Type B pancreatic cell (in vitro differentiated cells): Measurements from ENCODE around the gene PDE1C. TPM values are rescaled to one million over a fixed set of nuclear protein-coding genes. Genes with fewer than 3 reads are reported as not detected.

ENCODE experiments used
- DNase-seq: peaks from one replicate; pipeline ENCODE4 v3.0.0; 2021; ENCODE audit warnings: mixed read lengths; ENCODE audit not compliant: unreplicated experiment; ENCODE audit errors: extremely low spot score
- H3K27ac Mint-ChIP-seq: 2 replicates; pipeline ENCODE4 v1.8.0; 2021; ENCODE audit warnings: mild to moderate bottlenecking, mixed read lengths
- H3K27me3 Mint-ChIP-seq: 2 replicates; pipeline ENCODE4 v1.8.0; 2021; ENCODE audit warnings: mixed read lengths
- H3K36me3 Mint-ChIP-seq: 2 replicates; pipeline ENCODE4 v1.8.0; 2021; ENCODE audit warnings: mixed read lengths
- H3K4me1 Mint-ChIP-seq: one replicate; pipeline ENCODE4 v1.8.0; 2021; ENCODE audit warnings: mixed read lengths; ENCODE audit not compliant: unreplicated experiment
- H3K4me3 Mint-ChIP-seq: 2 replicates; pipeline ENCODE4 v1.8.0; 2021; ENCODE audit warnings: mild to moderate bottlenecking, mixed read lengths
- H3K9me3 Mint-ChIP-seq: 2 replicates; pipeline ENCODE4 v1.8.0; 2021; ENCODE audit warnings: mixed read lengths
- total RNA-seq: library from RNA; stranded (reverse); gene quantifications from 2 replicates; pipeline ENCODE4 v1.2.1, GENCODE V29; 2021; ENCODE audit warnings: low replicate concordance
- TF ChIP-seq, protein P1 (sequence below): fragments of 200-600 bp; sonication (generic); conservative IDR thresholded peaks from 2 replicates; pipeline ENCODE4 v1.5.0; 2021; ENCODE audit warnings: antibody characterized with exemption, mild to moderate bottlenecking

PDE1C gene
- total RNA-seq, 1 donor from 2014 or later = 8.5 TPM

DNA sequence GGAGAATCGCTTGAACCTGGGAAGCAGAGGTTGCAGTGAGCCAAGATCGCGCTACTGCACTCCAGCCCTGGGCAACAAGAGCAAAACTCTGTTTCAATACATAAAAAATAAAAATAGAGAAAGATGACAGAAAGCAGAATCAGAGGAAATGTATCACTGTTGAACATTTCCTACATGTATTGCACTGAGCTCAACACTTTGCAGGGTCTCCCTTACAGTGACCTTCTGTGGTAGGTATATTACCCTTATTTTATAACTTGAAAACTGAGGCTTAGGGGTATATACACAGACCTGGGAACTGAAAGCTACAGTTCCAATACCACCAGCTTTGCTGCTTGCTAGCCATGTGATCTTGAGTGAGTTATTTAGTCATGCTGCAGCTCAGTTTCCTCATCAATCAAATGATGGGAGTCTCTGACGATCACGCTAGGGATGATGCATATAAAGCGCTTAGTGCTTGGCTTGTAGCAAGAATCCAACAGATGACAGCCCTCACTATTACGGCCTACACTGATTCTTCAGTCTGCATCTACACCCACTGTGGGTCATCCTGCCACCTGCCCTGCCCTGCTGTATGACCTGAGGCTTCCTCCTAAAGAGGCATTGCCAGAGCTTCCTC is 99.0 kb downstream of the PDE1C start:
- Mint-ChIP-seq H3K27me3 (no peaks in the 10 kb centered on the region), H3K4me1 (no peaks in the 10 kb centered on the region), H3K27ac (no peak overlapping the region), H3K4me3 (no peak overlapping the region), H3K36me3 (no peaks in the 10 kb centered on the region), H3K9me3 (no peaks in the 10 kb centered on the region)
- no peak for DNase-seq
- TF ChIP-seq, protein P1, sequence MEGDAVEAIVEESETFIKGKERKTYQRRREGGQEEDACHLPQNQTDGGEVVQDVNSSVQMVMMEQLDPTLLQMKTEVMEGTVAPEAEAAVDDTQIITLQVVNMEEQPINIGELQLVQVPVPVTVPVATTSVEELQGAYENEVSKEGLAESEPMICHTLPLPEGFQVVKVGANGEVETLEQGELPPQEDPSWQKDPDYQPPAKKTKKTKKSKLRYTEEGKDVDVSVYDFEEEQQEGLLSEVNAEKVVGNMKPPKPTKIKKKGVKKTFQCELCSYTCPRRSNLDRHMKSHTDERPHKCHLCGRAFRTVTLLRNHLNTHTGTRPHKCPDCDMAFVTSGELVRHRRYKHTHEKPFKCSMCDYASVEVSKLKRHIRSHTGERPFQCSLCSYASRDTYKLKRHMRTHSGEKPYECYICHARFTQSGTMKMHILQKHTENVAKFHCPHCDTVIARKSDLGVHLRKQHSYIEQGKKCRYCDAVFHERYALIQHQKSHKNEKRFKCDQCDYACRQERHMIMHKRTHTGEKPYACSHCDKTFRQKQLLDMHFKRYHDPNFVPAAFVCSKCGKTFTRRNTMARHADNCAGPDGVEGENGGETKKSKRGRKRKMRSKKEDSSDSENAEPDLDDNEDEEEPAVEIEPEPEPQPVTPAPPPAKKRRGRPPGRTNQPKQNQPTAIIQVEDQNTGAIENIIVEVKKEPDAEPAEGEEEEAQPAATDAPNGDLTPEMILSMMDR = no peak

DNA sequence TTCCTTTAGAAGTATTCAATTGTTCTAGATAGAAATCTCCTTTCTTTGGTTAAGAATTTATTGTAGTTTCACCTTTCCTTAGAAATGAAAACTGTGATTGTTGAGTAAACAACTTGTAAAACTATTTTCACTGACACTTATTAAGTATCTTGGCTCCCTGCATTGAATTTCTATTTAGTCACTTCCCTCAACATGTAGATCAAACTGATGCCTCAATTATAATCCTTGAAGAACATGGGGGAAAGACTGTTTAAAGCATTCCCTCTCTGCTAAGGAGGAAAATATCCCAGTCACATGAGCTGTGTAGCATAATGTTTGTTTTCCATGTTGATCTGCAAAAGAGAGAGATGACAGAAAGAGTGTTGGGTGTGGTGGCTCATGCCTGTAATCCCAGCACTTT is 99.7 kb downstream of the PDE1C start:
- H3K9me3 Mint-ChIP-seq = peaks cover 1% of the 10 kb centered on the region
- DNase-seq = no peak
- no peak overlapping the region for H3K4me3 Mint-ChIP-seq
- TF ChIP-seq, protein P1 = no peak
- H3K36me3 Mint-ChIP-seq = no peaks in the 10 kb centered on the region
- H3K27me3 Mint-ChIP-seq = no peaks in the 10 kb centered on the region
- H3K27ac Mint-ChIP-seq = no peak overlapping the region
- no peaks in the 10 kb centered on the region for H3K4me1 Mint-ChIP-seq

DNA sequence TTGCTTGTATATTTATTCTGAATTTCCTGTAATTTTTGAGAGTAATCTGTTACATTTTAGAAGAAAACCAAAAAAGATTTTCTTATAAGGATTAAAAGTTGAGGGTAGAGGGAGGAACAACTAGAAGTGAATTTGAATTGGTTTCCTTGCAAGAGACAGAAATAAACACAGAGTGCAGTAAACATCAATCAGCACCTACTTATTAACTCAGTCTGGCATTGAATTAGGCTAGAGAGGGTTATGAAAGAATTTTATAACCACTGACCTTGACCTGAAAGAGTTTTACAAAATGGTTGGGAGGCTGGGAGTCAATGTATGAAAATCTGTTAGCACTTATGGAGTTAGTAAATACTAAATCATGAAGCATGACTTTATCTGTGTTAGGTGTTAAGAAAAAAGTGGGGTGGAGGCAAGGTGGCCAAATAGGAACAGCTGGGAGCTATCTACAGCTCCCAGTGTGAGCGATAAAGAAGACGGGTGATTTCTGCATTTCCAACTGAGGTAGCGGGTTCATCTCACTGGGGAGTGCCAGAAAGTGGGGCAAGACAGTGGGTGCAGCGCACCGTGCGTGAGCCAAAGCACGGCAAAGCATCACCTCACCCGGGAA is 106.5 kb downstream of the PDE1C start:
- Mint-ChIP-seq H3K4me3 (no peak overlapping the region), H3K36me3 (peaks cover 4% of the 10 kb centered on the region), H3K9me3 (peaks cover 13% of the 10 kb centered on the region), H3K4me1 (no peaks in the 10 kb centered on the region), H3K27me3 (no peaks in the 10 kb centered on the region), H3K27ac (no peak overlapping the region)
- DNase-seq = no peak
- TF ChIP-seq, protein P1 = no peak

DNA sequence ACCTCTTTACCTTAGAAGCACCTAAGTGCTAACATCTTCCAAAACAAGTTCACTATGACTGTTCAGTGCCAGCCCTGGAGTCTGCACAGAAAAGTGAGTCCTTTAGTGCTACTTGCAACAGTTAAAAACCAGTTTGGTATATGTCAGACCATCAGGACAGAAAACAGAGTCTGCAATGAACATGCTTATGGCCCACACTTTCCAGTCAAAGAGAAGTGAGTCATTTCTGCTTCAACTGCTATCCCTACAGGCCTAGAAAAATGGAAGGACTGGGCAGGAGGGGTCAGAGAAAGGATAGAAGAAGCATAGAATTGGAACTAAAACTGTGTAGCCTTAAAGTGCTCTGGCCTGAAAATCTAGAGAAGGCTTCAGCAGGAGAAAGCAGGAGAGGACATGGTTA is 108.0 kb downstream of the PDE1C start:
- Mint-ChIP-seq H3K27me3 (no peaks in the 10 kb centered on the region), H3K4me3 (no peak overlapping the region), H3K9me3 (peaks cover 13% of the 10 kb centered on the region), H3K4me1 (no peaks in the 10 kb centered on the region), H3K36me3 (peaks cover 4% of the 10 kb centered on the region), H3K27ac (no peak overlapping the region)
- DNase-seq = no peak
- TF ChIP-seq, protein P1 = no peak

DNA sequence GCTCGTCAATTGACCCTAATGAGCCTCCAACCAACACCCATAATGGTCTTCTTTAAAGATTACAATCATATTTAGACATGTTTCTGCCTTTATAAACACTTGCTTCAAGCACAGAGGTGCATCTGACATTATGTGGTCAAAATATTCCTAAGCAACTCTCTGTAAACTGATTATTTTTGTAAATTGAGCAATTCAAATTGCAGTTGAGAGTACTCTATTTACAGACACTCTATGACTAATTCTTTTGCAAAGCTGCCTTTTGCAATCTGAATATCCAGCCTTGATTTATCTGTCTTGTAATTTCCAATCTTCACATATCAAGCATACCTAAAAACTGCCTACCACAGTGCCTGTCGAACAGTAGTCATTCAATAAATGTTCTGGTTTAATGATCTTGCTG is 112.0 kb downstream of the PDE1C start:
- no peak overlapping the region for H3K4me3 Mint-ChIP-seq
- no peaks in the 10 kb centered on the region for H3K36me3 Mint-ChIP-seq
- no peak for DNase-seq
- no peaks in the 10 kb centered on the region for H3K4me1 Mint-ChIP-seq
- H3K27me3 Mint-ChIP-seq = no peaks in the 10 kb centered on the region
- TF ChIP-seq, protein P1 = no peak
- no peaks in the 10 kb centered on the region for H3K9me3 Mint-ChIP-seq
- no peak overlapping the region for H3K27ac Mint-ChIP-seq
